Hematopoietic multipotent progenitor cell treated with erythropoietin and hydrocortisone succinate and interleukin-3 and kit ligand, for 8 days (in vitro differentiated cells): ENCODE data around the gene FGF8.
"Not testable (repeated sequence)": the region's sequence is repeated elsewhere in the genome, so short reads cannot be mapped to it uniquely, and the experiment has no call there.

Experiments used
- DNase-seq: peaks from one replicate; pipeline ENCODE4 v3.0.0-alpha.2; 2015

Gene FGF8

GRCh38 chr10:101775273-101776160 lies at the start of gene FGF8:
Gene FGF8 (minus strand): TSS chr10:101776114. CDS start chr10:101775900, 214 bp downstream.
- no peak for DNase-seq

- peak; percentile 89 for DNase-seq
Observed at GRCh38 chr10:101824736-101825135, 48.8 kb upstream of the FGF8 start.

GRCh38 chr10:101818872-101819633 lies 43.1 kb upstream of the FGF8 start:
- DNase-seq, result no peak

- DNase-seq, result peak; percentile 100
Observed at GRCh38 chr10:101818119-101818871, 42.4 kb upstream of the FGF8 start, which contains the start of gene OGA. Gene OGA (minus strand): TSS chr10:101818444. CDS start chr10:101818022, 422 bp downstream.

GRCh38 chr10:101817337-101818118 lies 41.6 kb upstream of the FGF8 start:
- DNase-seq, result peak; percentile 97

- DNase-seq, result no peak
Observed at GRCh38 chr10:101816913-101817336, 41.0 kb upstream of the FGF8 start.

- no peak for DNase-seq
Observed at GRCh38 chr10:101816376-101816775, 40.5 kb upstream of the FGF8 start.

- DNase-seq, result peak; percentile 33
Observed at GRCh38 chr10:101814466-101815071, 38.7 kb upstream of the FGF8 start.

- no peak for DNase-seq
Observed at GRCh38 chr10:101812606-101813005, 36.7 kb upstream of the FGF8 start.

GRCh38 chr10:101807158-101807557 lies 31.2 kb upstream of the FGF8 start:
- no peak for DNase-seq

- DNase-seq, result no peak
Observed at GRCh38 chr10:101803511-101803910, 27.6 kb upstream of the FGF8 start.

GRCh38 chr10:101797403-101798059 lies 21.6 kb upstream of the FGF8 start:
- DNase-seq, result peak; percentile 57

GRCh38 chr10:101793526-101793925 lies 17.6 kb upstream of the FGF8 start:
- DNase-seq, result no peak

- no peak for DNase-seq
Observed at GRCh38 chr10:101789686-101790085, 13.8 kb upstream of the FGF8 start.

GRCh38 chr10:101789231-101789630 lies 13.3 kb upstream of the FGF8 start:
- DNase-seq, result not testable (repeated sequence)

- no peak for DNase-seq
Observed at GRCh38 chr10:101785801-101786200, 9.9 kb upstream of the FGF8 start.

GRCh38 chr10:101784558-101784957 lies 8.6 kb upstream of the FGF8 start:
- DNase-seq, result no peak

- no peak for DNase-seq
Observed at GRCh38 chr10:101783736-101784118, 7.8 kb upstream of the FGF8 start.

- peak; percentile 85 for DNase-seq
Observed at GRCh38 chr10:101782811-101783735, 7.2 kb upstream of the FGF8 start, which contains the start of gene NPM3. Gene NPM3 (minus strand): TSS chr10:101783446. CDS start chr10:101783390, 56 bp downstream.
